ENCODE measurements around the gene GMNN.
A peak's percentile ranks its signal among the peaks of the same experiment; 100 is the strongest.

The GMNN gene

DNA sequence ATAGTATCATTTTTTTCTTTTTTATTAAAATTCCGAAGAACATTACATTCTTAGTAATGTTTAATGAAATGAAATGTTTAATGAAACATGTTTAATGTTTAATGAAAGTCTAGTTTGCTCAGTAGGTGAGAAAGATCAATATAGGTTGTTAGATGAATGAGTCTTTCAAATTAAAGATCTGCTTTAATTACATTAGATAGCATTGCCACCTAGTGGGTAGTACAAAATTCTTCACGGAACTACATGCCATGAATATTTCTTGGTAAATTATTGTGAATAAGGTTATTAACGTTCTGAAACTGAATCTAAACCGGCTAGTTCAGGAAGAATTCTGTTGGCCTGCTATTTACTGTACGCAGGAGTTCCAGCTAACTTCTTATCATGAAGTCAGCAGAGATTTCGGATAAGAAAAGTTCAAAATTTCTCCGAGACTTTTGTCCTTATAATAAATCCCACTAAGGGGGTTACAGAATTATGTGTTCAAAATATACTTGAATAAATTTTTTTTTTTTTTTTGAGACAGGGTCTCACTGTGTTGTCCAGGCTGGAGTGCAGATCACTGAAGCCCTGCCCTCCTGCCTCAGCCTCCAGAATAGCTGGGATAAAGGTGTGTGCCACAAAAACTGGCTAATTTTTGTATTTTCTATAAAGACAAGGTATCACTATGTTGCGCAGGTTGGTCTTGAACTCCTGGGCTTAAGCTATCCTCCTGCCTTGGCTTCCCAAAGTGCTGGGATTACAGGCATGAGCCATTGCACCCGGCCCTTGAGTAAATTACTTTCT is 7.9 kb upstream of the GMNN start:
- no peaks in the 10 kb centered on the region for H3K27me3 ChIP-seq (ENCODE audit: insufficient read depth, low read depth, severe bottlenecking)
- H3K4me3 ChIP-seq (ENCODE audit: low read depth, low read length), result no peak overlapping the region
- H3K36me3 ChIP-seq, result no peaks in the 10 kb centered on the region
- no peak overlapping the region for H3K27ac ChIP-seq
- TF ChIP-seq, protein P1, sequence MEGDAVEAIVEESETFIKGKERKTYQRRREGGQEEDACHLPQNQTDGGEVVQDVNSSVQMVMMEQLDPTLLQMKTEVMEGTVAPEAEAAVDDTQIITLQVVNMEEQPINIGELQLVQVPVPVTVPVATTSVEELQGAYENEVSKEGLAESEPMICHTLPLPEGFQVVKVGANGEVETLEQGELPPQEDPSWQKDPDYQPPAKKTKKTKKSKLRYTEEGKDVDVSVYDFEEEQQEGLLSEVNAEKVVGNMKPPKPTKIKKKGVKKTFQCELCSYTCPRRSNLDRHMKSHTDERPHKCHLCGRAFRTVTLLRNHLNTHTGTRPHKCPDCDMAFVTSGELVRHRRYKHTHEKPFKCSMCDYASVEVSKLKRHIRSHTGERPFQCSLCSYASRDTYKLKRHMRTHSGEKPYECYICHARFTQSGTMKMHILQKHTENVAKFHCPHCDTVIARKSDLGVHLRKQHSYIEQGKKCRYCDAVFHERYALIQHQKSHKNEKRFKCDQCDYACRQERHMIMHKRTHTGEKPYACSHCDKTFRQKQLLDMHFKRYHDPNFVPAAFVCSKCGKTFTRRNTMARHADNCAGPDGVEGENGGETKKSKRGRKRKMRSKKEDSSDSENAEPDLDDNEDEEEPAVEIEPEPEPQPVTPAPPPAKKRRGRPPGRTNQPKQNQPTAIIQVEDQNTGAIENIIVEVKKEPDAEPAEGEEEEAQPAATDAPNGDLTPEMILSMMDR (IDR thresholded peaks at IDR 0.05; ENCODE audit: low read depth, low read length), result 0 out of 2 replicates have a peak, but pooled peaks have one; percentile 18
- H3K9me3 ChIP-seq (ENCODE audit: severe bottlenecking), result no peaks in the 10 kb centered on the region
- DNase-seq, result no peak

DNA sequence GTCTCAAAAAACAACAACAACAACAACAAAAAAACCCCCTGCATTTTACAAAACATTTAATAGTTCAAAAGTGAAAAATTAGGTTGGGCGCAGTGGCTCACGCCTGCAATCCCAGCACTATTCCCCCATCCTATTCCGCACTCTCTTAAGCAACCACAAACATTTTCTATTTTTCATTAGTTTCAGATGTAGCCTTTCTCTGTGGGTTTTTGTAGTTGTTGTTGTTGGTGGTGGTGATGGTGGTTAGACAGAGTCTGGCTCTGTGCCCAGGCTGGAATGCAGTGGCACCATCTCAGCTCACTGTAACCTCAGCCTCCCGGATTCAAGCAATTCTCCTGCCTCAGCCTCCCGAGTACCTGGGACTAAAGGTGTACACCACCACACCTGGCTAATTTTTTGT is 6.4 kb upstream of the GMNN start:
- H3K36me3 ChIP-seq, result no peaks in the 10 kb centered on the region
- no peak overlapping the region for H3K4me3 ChIP-seq (ENCODE audit: low read depth, low read length)
- no peak for DNase-seq
- TF ChIP-seq, protein P1 (IDR thresholded peaks at IDR 0.05; ENCODE audit: low read depth, low read length), result no peak
- no peaks in the 10 kb centered on the region for H3K9me3 ChIP-seq (ENCODE audit: severe bottlenecking)
- no peak overlapping the region for H3K27ac ChIP-seq
- no peaks in the 10 kb centered on the region for H3K27me3 ChIP-seq (ENCODE audit: insufficient read depth, low read depth, severe bottlenecking)

DNA sequence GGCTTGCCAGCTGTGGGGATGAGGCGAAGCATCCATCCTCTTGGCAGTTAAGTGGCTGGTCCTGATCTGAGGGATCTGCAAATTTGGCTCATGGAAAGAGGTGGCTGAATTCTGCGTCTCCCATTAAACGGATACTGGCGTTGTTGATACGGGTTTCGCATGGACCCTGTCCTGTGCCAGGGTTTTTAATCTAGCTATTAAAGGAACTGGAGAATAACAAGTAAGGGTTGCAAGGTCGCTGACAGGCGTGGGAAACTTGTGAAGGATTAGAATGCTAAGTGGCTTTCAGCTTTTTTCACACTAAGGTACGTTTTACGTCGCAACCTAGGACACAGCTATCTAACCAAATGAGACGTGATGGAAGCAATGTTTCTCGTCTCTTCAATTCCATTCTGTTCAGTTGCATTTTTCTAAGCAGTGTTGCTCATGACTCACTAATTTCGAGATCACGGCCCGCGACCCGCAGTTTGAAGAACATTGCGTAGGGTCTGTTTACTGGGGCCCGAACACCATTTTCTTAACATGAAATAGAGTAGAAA is 852 bp downstream of the GMNN start:
- Histone ChIP-seq H3K27ac (peak overlapping the region; percentile 100), H3K4me3 (ENCODE audit: low read depth, low read length) (peak overlapping the region; percentile 100), H3K9me3 (ENCODE audit: severe bottlenecking) (no peaks in the 10 kb centered on the region), H3K27me3 (ENCODE audit: insufficient read depth, low read depth, severe bottlenecking) (no peaks in the 10 kb centered on the region), H3K36me3 (peaks cover 47% of the 10 kb centered on the region)
- no peak for DNase-seq
- TF ChIP-seq, protein P1 (IDR thresholded peaks at IDR 0.05; ENCODE audit: low read depth, low read length), result no peak

DNA sequence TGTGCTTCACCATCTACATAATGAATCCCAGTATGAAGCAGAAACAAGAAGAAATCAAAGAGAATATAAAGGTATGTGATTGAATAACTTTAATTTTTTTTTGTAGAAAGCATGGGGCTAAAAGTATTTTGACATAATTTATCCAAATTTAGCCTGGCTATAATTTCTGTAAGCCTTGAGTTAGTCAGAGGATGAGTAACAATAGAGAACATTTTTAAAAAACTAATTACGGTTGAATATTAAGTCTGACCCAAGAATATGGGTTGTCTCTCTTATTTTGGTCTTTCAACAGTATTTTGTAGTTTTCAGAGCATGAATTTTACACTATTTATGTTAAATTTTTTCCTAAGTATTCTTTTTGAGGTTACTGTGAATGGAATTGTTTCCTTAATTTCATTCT is 2.5 kb downstream of the GMNN start:
- Histone ChIP-seq H3K27ac (no peak overlapping the region), H3K9me3 (ENCODE audit: severe bottlenecking) (no peaks in the 10 kb centered on the region), H3K27me3 (ENCODE audit: insufficient read depth, low read depth, severe bottlenecking) (no peaks in the 10 kb centered on the region), H3K4me3 (ENCODE audit: low read depth, low read length) (peak overlapping the region; percentile 100), H3K36me3 (peaks cover 63% of the 10 kb centered on the region)
- TF ChIP-seq, protein P1 (IDR thresholded peaks at IDR 0.05; ENCODE audit: low read depth, low read length), result no peak
- DNase-seq, result no peak

DNA sequence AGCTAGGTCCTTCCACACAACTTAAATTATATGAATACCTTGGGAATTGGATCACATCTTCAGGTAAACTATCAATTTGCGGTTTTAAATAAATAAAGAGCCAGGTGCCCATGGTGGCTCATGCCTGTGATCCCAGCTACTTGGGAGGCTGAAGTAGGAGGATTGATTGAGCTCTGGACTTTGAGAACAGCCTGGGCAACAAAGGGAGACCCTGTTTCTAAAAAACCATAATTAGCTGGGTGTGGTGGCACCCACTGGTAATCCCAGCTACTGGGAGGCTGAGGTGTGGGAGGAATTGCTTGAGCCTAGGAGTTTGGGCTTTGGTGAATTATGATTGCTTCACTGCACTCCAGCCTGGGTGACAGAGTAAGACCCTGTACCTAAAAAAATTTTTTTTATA is 3.4 kb downstream of the GMNN start:
- Histone ChIP-seq H3K9me3 (ENCODE audit: severe bottlenecking) (no peaks in the 10 kb centered on the region), H3K27ac (no peak overlapping the region), H3K27me3 (ENCODE audit: insufficient read depth, low read depth, severe bottlenecking) (no peaks in the 10 kb centered on the region), H3K4me3 (ENCODE audit: low read depth, low read length) (no peak overlapping the region), H3K36me3 (peaks cover 72% of the 10 kb centered on the region)
- TF ChIP-seq, protein P1 (IDR thresholded peaks at IDR 0.05; ENCODE audit: low read depth, low read length), result no peak
- DNase-seq, result no peak
